Neuronal stem cell (in vitro differentiated cells): ENCODE measurements around the gene LSM10.

Experiments
- DNase-seq: peaks from one replicate; pipeline ENCODE4 v3.0.0-alpha.2; 2013; ENCODE audit warnings: low spot score
- H2AFZ ChIP-seq: one replicate; pipeline ENCODE4 v1.6.1; 2013; ENCODE audit warnings: mild to moderate bottlenecking, low read length, inconsistent platforms
- H2AK5ac ChIP-seq: 2 replicates; pipeline ENCODE4 v1.6.1; 2013; ENCODE audit warnings: low read depth, mild to moderate bottlenecking, inconsistent platforms, low read length, moderate library complexity, mixed read lengths
- H2BK120ac ChIP-seq: 2 replicates; pipeline ENCODE4 v1.6.1; 2013; ENCODE audit warnings: low read depth, mild to moderate bottlenecking, inconsistent platforms, low read length, moderate library complexity, mixed read lengths
- H2BK12ac ChIP-seq: one replicate; pipeline ENCODE4 v1.6.1; 2013; ENCODE audit warnings: low read length, inconsistent platforms
- H2BK15ac ChIP-seq: 2 replicates; pipeline ENCODE4 v1.6.1; 2013; ENCODE audit warnings: mild to moderate bottlenecking, low read length, inconsistent platforms, mixed read lengths
- H2BK5ac ChIP-seq: one replicate; pipeline ENCODE4 v1.6.1; 2013; ENCODE audit warnings: inconsistent platforms, mild to moderate bottlenecking, low read length, moderate library complexity
- H3K14ac ChIP-seq: one replicate; pipeline ENCODE4 v1.6.1; 2013; ENCODE audit warnings: low read length, inconsistent platforms
- H3K18ac ChIP-seq: 2 replicates; pipeline ENCODE4 v1.6.1; 2013; ENCODE audit warnings: low read length, inconsistent platforms
- H3K23ac ChIP-seq: 2 replicates; pipeline ENCODE4 v1.6.1; 2013; ENCODE audit warnings: low read depth, mild to moderate bottlenecking, mixed read lengths, low read length, inconsistent platforms; ENCODE audit not compliant: poor library complexity
- H3K27ac ChIP-seq: replicated peaks from 3 replicates; pipeline ENCODE4 v1.5.1; 2013; ENCODE audit warnings: low read length, inconsistent platforms
- H3K27me3 ChIP-seq, 3 experiments: 2 replicates each; pipeline ENCODE4 v1.6.1; 2013; ENCODE audit warnings: low read length in 3 of 3, mild to moderate bottlenecking in 2 of 3, inconsistent platforms in 1 of 3, low read depth in 1 of 3, mixed read lengths in 1 of 3, moderate library complexity in 1 of 3; ENCODE audit not compliant: control insufficient read depth in 3 of 3, insufficient read depth in 3 of 3
- H3K36me3 ChIP-seq, 2 donors: replicated peaks in 1 of 2; 2 replicates each; pipeline ENCODE4 v1.6.1; 2013; ENCODE audit warnings: low read length in 2 of 2; ENCODE audit not compliant: control insufficient read depth in 2 of 2, insufficient read depth in 2 of 2
- H3K4ac ChIP-seq: 2 replicates; pipeline ENCODE4 v1.6.1; 2013; ENCODE audit warnings: inconsistent platforms, mild to moderate bottlenecking, low read length, moderate library complexity
- H3K4me1 ChIP-seq, 2 donors: 1 replicate in 1 of 2; 2 replicates in 1 of 2; pipeline ENCODE4 v1.6.1; 2013; ENCODE audit warnings: low read length in 2 of 2, low read depth in 1 of 2; ENCODE audit not compliant: control insufficient read depth in 2 of 2, insufficient read depth in 1 of 2
- H3K4me2 ChIP-seq: one replicate; pipeline ENCODE4 v1.6.1; 2013; ENCODE audit warnings: mild to moderate bottlenecking, low read length, inconsistent platforms; ENCODE audit not compliant: insufficient read depth, poor library complexity, severe bottlenecking
- H3K4me3 ChIP-seq, 2 donors: 2 replicates each; pipeline ENCODE4 v1.5.1; 2013; ENCODE audit warnings: low read length in 2 of 2, mild to moderate bottlenecking in 2 of 2, inconsistent platforms in 1 of 2, moderate library complexity in 1 of 2
- H3K79me1 ChIP-seq: one replicate; pipeline ENCODE4 v1.6.1; 2013; ENCODE audit warnings: low read depth, mild to moderate bottlenecking, inconsistent platforms, low read length, moderate library complexity
- H3K9ac ChIP-seq: one replicate; pipeline ENCODE4 v1.6.1; 2013; ENCODE audit warnings: mild to moderate bottlenecking, low read depth, low read length, inconsistent platforms; ENCODE audit not compliant: poor library complexity
- H3K9me3 ChIP-seq, 2 donors: replicated peaks in 1 of 2; 2 replicates each; pipeline versions ENCODE3 to v1.6.1; 2013; ENCODE audit warnings: low read length in 2 of 2, mild to moderate bottlenecking in 2 of 2, inconsistent platforms in 1 of 2, low read depth in 1 of 2, mixed read lengths in 1 of 2, moderate library complexity in 1 of 2; ENCODE audit not compliant: control insufficient read depth in 2 of 2, insufficient read depth in 1 of 2
- H4K8ac ChIP-seq: one replicate; pipeline ENCODE4 v1.6.1; 2013; ENCODE audit warnings: low read depth, mild to moderate bottlenecking, inconsistent platforms, low read length, moderate library complexity
- H4K91ac ChIP-seq: one replicate; pipeline ENCODE4 v1.6.1; 2013; ENCODE audit warnings: low read length, low read depth, mild to moderate bottlenecking, inconsistent platforms; ENCODE audit not compliant: poor library complexity
- WGBS, 2 donors: extraction: QIAGEN DNeasy Blood & Tissue Kit; methylation state at CpG; one replicate each; pipeline ENCODE4 v1.1.7; 2013; ENCODE audit warnings: missing lambda C conversion rate in 2 of 2, mixed read lengths in 1 of 2; ENCODE audit not compliant: insufficient read length in 2 of 2, insufficient replicate concordance in 1 of 2; ENCODE audit errors: extremely low coverage in 2 of 2; 5-methylcytosine and 5-hydroxymethylcytosine counted together

Gene LSM10

GRCh38 chr1:36382669-36383068 is 15.0 kb downstream of the LSM10 start:
- Histone ChIP-seq H2BK15ac (no peak overlapping the region), H3K79me1 (peaks cover 3% of the 10 kb centered on the region), H3K4me1 (peaks cover 16 to 18% of the 10 kb centered on the region in 2 donors), H3K27ac (no peak overlapping the region), H2BK120ac (no peak overlapping the region), H3K4me2 (no peak overlapping the region), H3K36me3 (peaks cover 12 to 19% of the 10 kb centered on the region in 2 donors), H3K18ac (no peak overlapping the region), H4K91ac (no peak overlapping the region), H2BK12ac (no peak overlapping the region), H3K9me3 (no peaks in the 10 kb centered on the region), H4K8ac (no peak overlapping the region), H3K4me3 (no peak overlapping the region), H3K14ac (no peak overlapping the region), H2AK5ac (no peak overlapping the region), H2AFZ (no peak overlapping the region), H3K27me3 (no peaks in the 10 kb centered on the region), H2BK5ac (no peak overlapping the region), H3K9ac (no peak overlapping the region), H3K4ac (no peak overlapping the region), H3K23ac (no peak overlapping the region)
- DNase-seq = no peak
- no CpG with 5 or more reads among the region's 4 CpGs for WGBS, 2 donors

GRCh38 chr1:36382231-36382630 is 15.5 kb downstream of the LSM10 start:
- Histone ChIP-seq H2BK15ac (no peak overlapping the region), H3K9me3 (no peaks in the 10 kb centered on the region), H3K4me2 (no peak overlapping the region), H2BK5ac (no peak overlapping the region), H3K36me3 (peaks cover 12 to 19% of the 10 kb centered on the region in 2 donors), H3K4me3 (no peak overlapping the region), H3K14ac (no peak overlapping the region), H3K18ac (no peak overlapping the region), H3K23ac (no peak overlapping the region), H2AFZ (no peak overlapping the region), H3K27me3 (no peaks in the 10 kb centered on the region), H2AK5ac (no peak overlapping the region), H4K91ac (no peak overlapping the region), H3K4me1 (peaks cover 15% of the 10 kb centered on the region in 2 donors), H3K27ac (no peak overlapping the region), H3K4ac (no peak overlapping the region), H2BK12ac (no peak overlapping the region), H3K9ac (no peak overlapping the region), H4K8ac (no peak overlapping the region), H3K79me1 (peaks cover 3% of the 10 kb centered on the region), H2BK120ac (no peak overlapping the region)
- DNase-seq = no peak
- WGBS, 2 donors = no CpG with 5 or more reads among the region's 9 CpGs

- Histone ChIP-seq H3K9ac (no peak overlapping the region), H3K27ac (no peak overlapping the region), H2BK12ac (no peak overlapping the region), H2BK5ac (no peak overlapping the region), H2BK120ac (no peak overlapping the region), H3K36me3 (peaks cover 12 to 19% of the 10 kb centered on the region in 2 donors), H3K79me1 (peaks cover 3% of the 10 kb centered on the region), H3K27me3 (no peaks in the 10 kb centered on the region), H3K4me2 (no peak overlapping the region), H3K9me3 (no peaks in the 10 kb centered on the region), H4K91ac (no peak overlapping the region), H2AK5ac (no peak overlapping the region), H3K18ac (no peak overlapping the region), H3K4ac (no peak overlapping the region), H2AFZ (no peak overlapping the region), H4K8ac (no peak overlapping the region), H3K4me3 (no peak overlapping the region), H2BK15ac (no peak overlapping the region), H3K23ac (no peak overlapping the region), H3K4me1 (peaks cover 6 to 7% of the 10 kb centered on the region in 2 donors), H3K14ac (no peak overlapping the region)
- DNase-seq = no peak
- WGBS, 2 donors = no CpG with 5 or more reads among the region's 5 CpGs
Observed at GRCh38 chr1:36381405-36381804, 16.3 kb downstream of the LSM10 start.

GRCh38 chr1:36380782-36381181 is 16.9 kb downstream of the LSM10 start:
- Histone ChIP-seq H3K36me3 (peaks cover 14 to 22% of the 10 kb centered on the region in 2 donors), H2AK5ac (no peak overlapping the region), H3K4me3 (no peak overlapping the region), H2BK15ac (no peak overlapping the region), H3K9me3 (no peaks in the 10 kb centered on the region), H3K14ac (no peak overlapping the region), H4K91ac (no peak overlapping the region), H2BK12ac (no peak overlapping the region), H3K4ac (no peak overlapping the region), H3K79me1 (peaks cover 3% of the 10 kb centered on the region), H3K4me2 (no peak overlapping the region), H2BK120ac (no peak overlapping the region), H3K27ac (no peak overlapping the region), H3K18ac (no peak overlapping the region), H4K8ac (no peak overlapping the region), H3K27me3 (no peaks in the 10 kb centered on the region), H2AFZ (no peak overlapping the region), H3K23ac (no peak overlapping the region), H3K4me1 (peaks cover 4 to 5% of the 10 kb centered on the region in 2 donors), H3K9ac (no peak overlapping the region), H2BK5ac (no peak overlapping the region)
- no peak for DNase-seq
- WGBS, 2 donors = no CpG with 5 or more reads among the region's 3 CpGs
